ENCODE measurements around the gene MAP4K5. TPM values are rescaled to one million over a fixed set of nuclear protein-coding genes. Genes with fewer than 3 reads are reported as not detected.
A peak's percentile ranks its signal among the peaks of the same experiment; 100 is the strongest.
"Not testable (repeated sequence)": the region's sequence is repeated elsewhere in the genome, so short reads cannot be mapped to it uniquely, and the experiment has no call there.

MAP4K5 gene
- total and polyA plus RNA-seq, 2 donors from 2014 or later = 9.4 to 47.8 TPM

- Histone ChIP-seq H3K27ac (ENCODE audit: low read depth in 2 of 2, low read length in 2 of 2) (peak overlapping the region in 1 of 2 donors; percentile 63), H3K4me1 (ENCODE audit: control insufficient read depth in 2 of 3, insufficient read depth in 2 of 3, low read depth in 1 of 3, low read length in 3 of 3) (no peaks in the 10 kb centered on the region), H3K4me3 (ENCODE audit: low read length in 3 of 3) (peak overlapping the region; percentile 48 to 84 (median 73)), H3K9ac (ENCODE audit: low read length in 3 of 3) (peak overlapping the region in 2 of 3 donors; percentile 5 to 76), H3K9me3 (ENCODE audit: control insufficient read depth in 2 of 3, insufficient read depth in 1 of 3, low read length in 3 of 3) (no peaks in the 10 kb centered on the region), H3K36me3 (ENCODE audit: control insufficient read depth in 2 of 3, insufficient read depth in 3 of 3, low read length in 3 of 3) (no peaks in the 10 kb centered on the region), H3K27me3 (ENCODE audit: control insufficient read depth, insufficient read depth, low read length) (no peaks in the 10 kb centered on the region)
- TF ChIP-seq CTCF (IDR thresholded peaks at IDR 0.05; ENCODE audit: borderline replicate concordance, extremely low read depth, insufficient read depth) = no peak
- DNase-seq (peak; percentile 67 to 92 (median 81)), FAIRE-seq (no peak)
- intact Hi-C loops (cut with DNase I) = no loop called here
Observed at GRCh38 chr14:50560931-50561285, 28.5 kb upstream of the MAP4K5 start.

- peak within 1 kb of the TSS; percentile 66 to 84 (median 83) for H3K4me3 ChIP-seq (ENCODE audit: low read length in 3 of 3)
- H3K27me3 ChIP-seq (ENCODE audit: control insufficient read depth, insufficient read depth, low read length) = no peaks in the 10 kb centered on the region
- no peaks in the 10 kb centered on the region for H3K4me1 ChIP-seq (ENCODE audit: control insufficient read depth in 2 of 3, insufficient read depth in 2 of 3, low read depth in 1 of 3, low read length in 3 of 3)
- intact Hi-C loops (cut with DNase I) = no loop called here
- DNase-seq (peak; percentile 88 to 92 (median 89)), FAIRE-seq (no peak)
- TF ChIP-seq CTCF (IDR thresholded peaks at IDR 0.05; ENCODE audit: borderline replicate concordance, extremely low read depth, insufficient read depth) = no peak
- peak within 1 kb of the TSS; percentile 64 to 65 for H3K27ac ChIP-seq (ENCODE audit: low read depth in 2 of 2, low read length in 2 of 2)
- peak within 1 kb of the TSS; percentile 37 to 76 (median 51) for H3K9ac ChIP-seq (ENCODE audit: low read length in 3 of 3)
- no peaks in the 10 kb centered on the region for H3K9me3 ChIP-seq (ENCODE audit: control insufficient read depth in 2 of 3, insufficient read depth in 1 of 3, low read length in 3 of 3)
- H3K36me3 ChIP-seq (ENCODE audit: control insufficient read depth in 2 of 3, insufficient read depth in 3 of 3, low read length in 3 of 3) = no peaks in the 10 kb centered on the region
Observed at GRCh38 chr14:50559990-50560930, 27.9 kb upstream of the MAP4K5 start, which contains the start of gene ATL1. TSS of gene ATL1 (plus strand) at chr14:50560145. CDS start at chr14:50560266, 121 bp downstream.

DNA sequence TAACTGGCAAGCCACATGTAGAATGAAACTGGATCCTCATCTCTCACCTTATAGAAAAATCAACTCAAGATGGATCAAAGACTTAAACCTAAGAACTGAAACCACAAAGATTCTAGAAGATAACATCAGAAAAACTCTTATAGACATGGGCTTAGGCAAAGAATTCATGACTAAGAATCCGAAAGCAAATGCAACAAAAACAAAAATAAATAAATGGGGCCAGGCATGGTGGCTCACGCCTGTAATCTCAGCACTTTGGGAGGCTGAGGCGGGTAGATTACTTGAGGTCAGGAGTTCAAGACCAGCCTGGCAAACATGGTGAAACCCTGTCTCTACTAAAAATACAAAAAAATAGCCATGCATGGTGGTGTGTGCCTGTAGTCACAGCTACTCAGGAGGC is 20.4 kb upstream of the MAP4K5 start:
- intact Hi-C loops (cut with DNase I); H3K36me3 ChIP-seq (ENCODE audit: control insufficient read depth in 2 of 3, insufficient read depth in 3 of 3, low read length in 3 of 3); H3K9me3 ChIP-seq (ENCODE audit: control insufficient read depth in 2 of 3, insufficient read depth in 1 of 3, low read length in 3 of 3); H3K4me1 ChIP-seq (ENCODE audit: control insufficient read depth in 2 of 3, insufficient read depth in 2 of 3, low read depth in 1 of 3, low read length in 3 of 3); H3K27ac ChIP-seq (ENCODE audit: low read depth in 2 of 2, low read length in 2 of 2); H3K9ac ChIP-seq (ENCODE audit: low read length in 3 of 3); FAIRE-seq; H3K27me3 ChIP-seq (ENCODE audit: control insufficient read depth, insufficient read depth, low read length); DNase-seq; H3K4me3 ChIP-seq (ENCODE audit: low read length in 3 of 3): not testable (repeated sequence)

DNA sequence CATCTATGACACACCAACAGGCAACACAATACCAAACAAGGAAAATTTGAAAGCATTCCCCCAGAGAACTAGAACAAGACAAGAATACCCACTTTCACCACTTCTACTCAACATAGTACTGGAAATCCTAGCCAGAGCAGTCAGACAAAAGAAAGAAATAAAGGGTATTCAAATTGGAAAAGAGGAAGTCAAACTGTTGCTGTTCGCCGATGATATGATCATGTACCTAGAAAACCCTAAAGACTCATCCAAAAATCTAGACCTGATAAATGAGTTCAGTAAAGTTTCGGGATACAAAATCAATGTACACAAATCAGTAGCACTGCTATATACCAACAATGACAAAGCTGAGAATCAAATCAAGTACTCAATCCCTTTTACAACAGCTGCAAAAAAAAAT is 19.5 kb upstream of the MAP4K5 start:
- H3K36me3 ChIP-seq (ENCODE audit: control insufficient read depth in 2 of 3, insufficient read depth in 3 of 3, low read length in 3 of 3) = no peaks in the 10 kb centered on the region
- no peak for TF ChIP-seq CTCF (IDR thresholded peaks at IDR 0.05; ENCODE audit: borderline replicate concordance, extremely low read depth, insufficient read depth)
- FAIRE-seq = no peak

More for the DNA sequence above, 19.5 kb upstream of the MAP4K5 start:
- Histone ChIP-seq H3K9ac (ENCODE audit: low read length in 3 of 3) (no peak overlapping the region), H3K9me3 (ENCODE audit: control insufficient read depth in 2 of 3, insufficient read depth in 1 of 3, low read length in 3 of 3) (no peaks in the 10 kb centered on the region), H3K27me3 (ENCODE audit: control insufficient read depth, insufficient read depth, low read length) (no peaks in the 10 kb centered on the region), H3K27ac (ENCODE audit: low read depth in 2 of 2, low read length in 2 of 2) (no peak overlapping the region), H3K4me3 (ENCODE audit: low read length in 3 of 3) (no peak overlapping the region), H3K4me1 (ENCODE audit: control insufficient read depth in 2 of 3, insufficient read depth in 2 of 3, low read depth in 1 of 3, low read length in 3 of 3) (no peaks in the 10 kb centered on the region)
- intact Hi-C loops (cut with DNase I) = no loop called here
- no peak for DNase-seq

Measured in kidney (tissue), 14 donors.